Right cardiac atrium (tissue), 5 donors: ENCODE results near the gene ADAM10. TPM values are rescaled to one million over a fixed set of nuclear protein-coding genes. Genes with fewer than 3 reads are reported as not detected.

ENCODE experiments used
- ATAC-seq, 2 donors: fragments of 200-7000 bp; cut with Tn5 transposase; one replicate each; pipeline versions ENCODE4 v1.8.0 to v1.9.1; 2020; ENCODE audit warnings: moderate library complexity in 2 of 2, mild to moderate bottlenecking in 1 of 2
- DNase-seq, 3 donors: peaks; one replicate each; pipeline ENCODE4 v3.0.0-alpha.2; 2020
- H3K27ac ChIP-seq: one replicate; pipeline ENCODE4 v1.5.1; 2013; ENCODE audit warnings: mild to moderate bottlenecking, low read length, control low read depth, moderate library complexity
- H3K27me3 ChIP-seq: one replicate; pipeline ENCODE4 v1.6.1; 2013; ENCODE audit not compliant: control insufficient read depth, insufficient read depth
- H3K4me1 ChIP-seq: one replicate; pipeline ENCODE4 v1.6.1; 2013; ENCODE audit warnings: low read length; ENCODE audit not compliant: control insufficient read depth, insufficient read depth
- H3K4me3 ChIP-seq: one replicate; pipeline ENCODE4 v1.5.1; 2013; ENCODE audit warnings: low read length, control low read depth
- H3K9me3 ChIP-seq: one replicate; pipeline ENCODE4 v1.6.1; 2013; ENCODE audit warnings: low read length; ENCODE audit not compliant: control insufficient read depth
- WGBS: extraction: QIAGEN DNeasy Blood & Tissue Kit; methylation state at CpG from one replicate; pipeline ENCODE4 v1.1.7; 2013; 5-methylcytosine and 5-hydroxymethylcytosine counted together
- intact Hi-C, 4 donors: fragments of 100-400 bp; cut with DNase I; formaldehyde crosslinking; loops; one replicate each; pipeline versions ENCODE4 v1.11.0 to v1.14.0; 2022 to 2023
- polyA plus RNA-seq: library from polyadenylated mRNA; stranded (reverse); fragments of 200-250 nt; gene quantifications from one replicate; pipeline ENCODE4 v1.2.3, GENCODE V29; 2013
- total RNA-seq, 4 donors: library from RNA; stranded (reverse); fragmentation: NEBNext Ultra II Directional; extraction: Animal tissue kit (Norgen Biotek cat#: 25700); gene quantifications; one replicate each; pipeline ENCODE4 v1.2.1, GENCODE V29; 2021
- donor health status: healthy with polysubstance abuse.
- donor health status: DM: no; HTN: yes; CAD: no.
- donor health status: DM: no; HTN: no; CAD: no.
- donor health status: DM: no; HTN: yes; CAD: no; lungs with severe emphysema.
- donor health status: DM: yes; HTN: yes; CAD: no.

The ADAM10 gene
- total and polyA plus RNA-seq, 5 donors = 14.1 to 103 (median 92.8) TPM

GRCh38 chr15:58755956-58756355 is 6.4 kb upstream of the ADAM10 start:
- ATAC-seq (no peak), DNase-seq (no peak)
- no peaks in the 10 kb centered on the region for H3K4me1 ChIP-seq
- intact Hi-C loops = loop anchor here in 2 of 4 donors (10.0 kb wide), 2 partner anchors 481 to 531 kb away; no protein-coding TSS in a partner anchor
- no peaks in the 10 kb centered on the region for H3K9me3 ChIP-seq
- no peak overlapping the region for H3K27ac ChIP-seq
- 60% methylated on average over 6 of the region's 6 CpGs for WGBS
- no peak overlapping the region for H3K4me3 ChIP-seq
- no peaks in the 10 kb centered on the region for H3K27me3 ChIP-seq

- DNase-seq (no peak), ATAC-seq (no peak)
- intact Hi-C loops = loop anchor here in 2 of 4 donors (10.0 kb wide), 2 partner anchors 481 to 531 kb away; no protein-coding TSS in a partner anchor
- H3K4me3 ChIP-seq = no peak overlapping the region
- WGBS = 89% methylated on average over 3 of the region's 3 CpGs
- no peaks in the 10 kb centered on the region for H3K4me1 ChIP-seq
- H3K27ac ChIP-seq = no peak overlapping the region
- H3K27me3 ChIP-seq = no peaks in the 10 kb centered on the region
- no peaks in the 10 kb centered on the region for H3K9me3 ChIP-seq
These were observed 5.8 kb upstream of the ADAM10 start for GRCh38 chr15:58755350-58755749.

GRCh38 chr15:58752716-58753115 is 3.2 kb upstream of the ADAM10 start:
- ATAC-seq = no peak
- intact Hi-C loops = loop anchor here in 2 of 4 donors (10.0 kb wide), 2 partner anchors 478 to 528 kb away; no protein-coding TSS in a partner anchor
- Histone ChIP-seq H3K4me1 (no peaks in the 10 kb centered on the region), H3K27me3 (no peaks in the 10 kb centered on the region), H3K4me3 (no peak overlapping the region), H3K9me3 (no peaks in the 10 kb centered on the region), H3K27ac (no peak overlapping the region)
- 84% methylated on average over 3 of the region's 3 CpGs for WGBS
- DNase-seq = no peak

- H3K4me1 ChIP-seq = no peaks in the 10 kb centered on the region
- H3K9me3 ChIP-seq = no peaks in the 10 kb centered on the region
- H3K27ac ChIP-seq = peak overlapping the region; percentile 91
- ATAC-seq (peak; percentile 47 to 55), DNase-seq (peak; percentile 50 to 82 (median 81))
- under 1% methylated on average over 80 of the region's 81 CpGs for WGBS
- intact Hi-C loops = no loop called here
- H3K27me3 ChIP-seq = no peaks in the 10 kb centered on the region
- peak overlapping the region; percentile 88 for H3K4me3 ChIP-seq
These were observed 515 bp downstream of the ADAM10 start for GRCh38 chr15:58748852-58749531.

GRCh38 chr15:58748040-58748851 is 1.3 kb downstream of the ADAM10 start:
- 3% methylated on average over 14 of the region's 14 CpGs for WGBS
- Histone ChIP-seq H3K4me1 (peaks cover 1% of the 10 kb centered on the region), H3K9me3 (no peaks in the 10 kb centered on the region), H3K27ac (peak overlapping the region; percentile 91), H3K27me3 (no peaks in the 10 kb centered on the region), H3K4me3 (peak overlapping the region; percentile 88)
- intact Hi-C loops = no loop called here
- ATAC-seq = no peak
- DNase-seq = no peak

GRCh38 chr15:58746174-58746573 is 3.3 kb downstream of the ADAM10 start:
- no peak for ATAC-seq
- Histone ChIP-seq H3K27me3 (no peaks in the 10 kb centered on the region), H3K4me1 (peaks cover 6% of the 10 kb centered on the region), H3K4me3 (no peak overlapping the region), H3K27ac (no peak overlapping the region), H3K9me3 (no peaks in the 10 kb centered on the region)
- WGBS = 100% methylated on average over 1 of the region's 1 CpG
- no peak for DNase-seq
- intact Hi-C loops = no loop called here

- ATAC-seq (peak in 1 of 2 donors; percentile 27), DNase-seq (no peak)
- peak overlapping the region; percentile 70 for H3K27ac ChIP-seq
- no peaks in the 10 kb centered on the region for H3K9me3 ChIP-seq
- H3K27me3 ChIP-seq = no peaks in the 10 kb centered on the region
- no peak overlapping the region for H3K4me3 ChIP-seq
- peaks cover 8% of the 10 kb centered on the region for H3K4me1 ChIP-seq
- WGBS = 75% methylated on average over 5 of the region's 5 CpGs
- intact Hi-C loops = no loop called here
These were observed 6.5 kb downstream of the ADAM10 start for GRCh38 chr15:58742819-58743502.

- Histone ChIP-seq H3K27ac (no peak overlapping the region), H3K9me3 (no peaks in the 10 kb centered on the region), H3K4me3 (no peak overlapping the region), H3K27me3 (no peaks in the 10 kb centered on the region), H3K4me1 (peaks cover 8% of the 10 kb centered on the region)
- WGBS = 53% methylated on average over 8 of the region's 8 CpGs
- intact Hi-C loops = no loop called here
- DNase-seq (no peak), ATAC-seq (peak; percentile 64 to 72)
These were observed 7.3 kb downstream of the ADAM10 start for GRCh38 chr15:58742022-58742813.

- DNase-seq (no peak), ATAC-seq (no peak)
- Histone ChIP-seq H3K27ac (no peak overlapping the region), H3K4me3 (no peak overlapping the region), H3K27me3 (no peaks in the 10 kb centered on the region), H3K9me3 (no peaks in the 10 kb centered on the region), H3K4me1 (peaks cover 8% of the 10 kb centered on the region)
- intact Hi-C loops = no loop called here
- WGBS = 88% methylated on average over 2 of the region's 2 CpGs
These were observed 8.5 kb downstream of the ADAM10 start for GRCh38 chr15:58741032-58741431.

GRCh38 chr15:58740436-58740835 is 9.1 kb downstream of the ADAM10 start:
- Histone ChIP-seq H3K4me3 (no peak overlapping the region), H3K27ac (no peak overlapping the region), H3K9me3 (no peaks in the 10 kb centered on the region), H3K4me1 (peaks cover 8% of the 10 kb centered on the region), H3K27me3 (no peaks in the 10 kb centered on the region)
- DNase-seq (no peak), ATAC-seq (no peak)
- intact Hi-C loops = no loop called here
- WGBS = 88% methylated on average over 4 of the region's 4 CpGs
